IMR-90 (cell line): ENCODE data around the gene HYAL2. TPM values are rescaled to one million over a fixed set of nuclear protein-coding genes. Genes with fewer than 3 reads are reported as not detected.

Source experiments
- ATAC-seq: fragments of 200-7000 bp; cut with Tn5 transposase; 2 replicates; pipeline ENCODE4 v1.9.1; 2020; ENCODE audit warnings: low read depth, mild to moderate bottlenecking, moderate library complexity
- BruUV-seq: library from RNA; stranded (reverse); fragments of 400-500 nt; replicated peaks from 2 replicates; lab custom pipeline; 2021; lab: Mats Ljungman, UMichigan
- CTCF ChIA-PET: fragments of 300-600 bp; formaldehyde crosslinking; extraction: SDS; loops from one replicate; lab custom pipeline; 2021; ENCODE audit warnings: antibody characterized with exemption; lab: Yijun Ruan, JAX
- POLR2A ChIA-PET: fragments of 300-600 bp; sonication (Branson Sonifier 250); formaldehyde crosslinking; loops from one replicate; lab custom pipeline; 2022; ENCODE audit warnings: antibody characterized with exemption; ENCODE audit not compliant: unreplicated experiment; lab: Charles Lee
- DNase-seq: peaks from one replicate; pipeline ENCODE4 v3.0.0; 2013
- H2AFZ ChIP-seq: replicated peaks from 2 replicates; pipeline ENCODE3; 2013; ENCODE audit warnings: low read length, mild to moderate bottlenecking; ENCODE audit not compliant: poor library complexity
- H2AK5ac ChIP-seq: 2 replicates; pipeline ENCODE4 v1.6.1; 2013; ENCODE audit warnings: low read depth, low read length, inconsistent platforms
- H2AK9ac ChIP-seq: replicated peaks from 2 replicates; pipeline ENCODE3; 2013; ENCODE audit warnings: mild to moderate bottlenecking, low read depth, low read length, moderate library complexity; ENCODE audit not compliant: poor library complexity
- H2BK120ac ChIP-seq: 2 replicates; pipeline ENCODE4 v1.6.1; 2013; ENCODE audit warnings: low read depth, low read length, inconsistent platforms
- H2BK15ac ChIP-seq: 3 replicates; pipeline ENCODE4 v1.6.1; 2013; ENCODE audit warnings: low read depth, low read length, inconsistent platforms
- H2BK20ac ChIP-seq: 2 replicates; pipeline ENCODE4 v1.6.1; 2013; ENCODE audit warnings: low read depth, mild to moderate bottlenecking, inconsistent platforms, low read length, moderate library complexity
- H2BK5ac ChIP-seq: 2 replicates; pipeline ENCODE4 v1.6.1; 2013; ENCODE audit warnings: mild to moderate bottlenecking, low read depth, low read length, inconsistent platforms; ENCODE audit not compliant: poor library complexity, severe bottlenecking
- H3K14ac ChIP-seq: replicated peaks from 2 replicates; pipeline ENCODE4 v1.6.1; 2013; ENCODE audit warnings: low read depth, low read length, inconsistent platforms
- H3K18ac ChIP-seq: 2 replicates; pipeline ENCODE4 v1.6.1; 2013; ENCODE audit warnings: low read depth, low read length, control low read depth
- H3K23ac ChIP-seq: 2 replicates; pipeline ENCODE4 v1.6.1; 2013; ENCODE audit warnings: low read depth, low read length, inconsistent platforms
- H3K27ac ChIP-seq: 2 replicates; pipeline ENCODE4 v1.5.1; 2013; ENCODE audit warnings: mild to moderate bottlenecking, control low read depth, low read length; ENCODE audit not compliant: insufficient read depth
- H3K27me3 ChIP-seq: 2 replicates; pipeline ENCODE4 v1.6.1; 2013; ENCODE audit warnings: low read length; ENCODE audit not compliant: control insufficient read depth, insufficient read depth
- H3K36me3 ChIP-seq: 2 replicates; pipeline ENCODE4 v1.6.1; 2013; ENCODE audit warnings: low read length, mixed read lengths; ENCODE audit not compliant: control insufficient read depth, insufficient read depth
- H3K4ac ChIP-seq: 2 replicates; pipeline ENCODE4 v1.6.1; 2013; ENCODE audit warnings: low read depth, low read length, inconsistent platforms
- H3K4me1 ChIP-seq: 2 replicates; pipeline ENCODE4 v1.6.1; 2013; ENCODE audit warnings: low read length, mixed read lengths; ENCODE audit not compliant: control insufficient read depth, insufficient read depth
- H3K4me2 ChIP-seq: 2 replicates; pipeline ENCODE4 v1.6.1; 2013; ENCODE audit warnings: low read depth, mild to moderate bottlenecking, control low read depth, low read length, moderate library complexity
- H3K4me3 ChIP-seq: 2 replicates; pipeline ENCODE4 v1.5.1; 2013; ENCODE audit warnings: low read depth, mild to moderate bottlenecking, control low read depth, low read length, moderate library complexity; ENCODE audit not compliant: insufficient read depth
- H3K56ac ChIP-seq: 2 replicates; pipeline ENCODE4 v1.6.1; 2013; ENCODE audit warnings: low read length, inconsistent platforms; ENCODE audit not compliant: insufficient read depth; ENCODE audit errors: extremely low read depth
- H3K79me1 ChIP-seq, 2 experiments: 2 replicates each; pipeline ENCODE4 v1.6.1; 2013; ENCODE audit warnings: low read length in 2 of 2, inconsistent platforms in 1 of 2, low read depth in 1 of 2
- H3K9ac ChIP-seq: 2 replicates; pipeline ENCODE4 v1.6.1; 2013; ENCODE audit warnings: low read depth, low read length, control low read depth
- H3K9me1 ChIP-seq: 2 replicates; pipeline ENCODE4 v1.6.1; 2013; ENCODE audit warnings: low read length, inconsistent platforms; ENCODE audit not compliant: insufficient read depth
- H3K9me3 ChIP-seq: 2 replicates; pipeline ENCODE4 v1.6.1; 2013; ENCODE audit warnings: low read length; ENCODE audit not compliant: control insufficient read depth, insufficient read depth
- H4K20me1 ChIP-seq: 2 replicates; pipeline ENCODE4 v1.6.1; 2013; ENCODE audit warnings: low read length, inconsistent platforms; ENCODE audit not compliant: insufficient read depth
- H4K5ac ChIP-seq: 2 replicates; pipeline ENCODE4 v1.6.1; 2013; ENCODE audit warnings: mild to moderate bottlenecking, low read depth, low read length, control low read depth
- H4K8ac ChIP-seq, 2 experiments: 2 replicates each; pipeline ENCODE4 v1.6.1; 2013; ENCODE audit warnings: low read depth in 2 of 2, low read length in 2 of 2, control low read depth in 1 of 2, inconsistent platforms in 1 of 2
- H4K91ac ChIP-seq: 2 replicates; pipeline ENCODE4 v1.6.1; 2013; ENCODE audit warnings: low read depth, low read length, inconsistent platforms; ENCODE audit not compliant: insufficient read depth
- BHLHE40 ChIP-seq: fragments of 150-350 bp; IDR thresholded peaks from 2 replicates; pipeline ENCODE4 v1.6.1; 2016; ENCODE audit warnings: mild to moderate bottlenecking, low read depth, low read length
- CEBPB ChIP-seq: IDR thresholded peaks from 2 replicates; pipeline ENCODE4 v1.6.1; 2012; ENCODE audit warnings: low read depth, low read length, improper control_type of control experiment
- CHD1 ChIP-seq: IDR thresholded peaks from 2 replicates; pipeline ENCODE4 v1.6.1; 2012; ENCODE audit warnings: low read depth, low read length, improper control_type of control experiment
- CTCF ChIP-seq: conservative IDR thresholded peaks from 2 replicates; pipeline ENCODE4 v1.5.1; 2012; ENCODE audit warnings: mild to moderate bottlenecking, low read depth, low read length, improper control_type of control experiment
- ELK1 ChIP-seq: fragments of 150-350 bp; IDR thresholded peaks from 2 replicates; pipeline ENCODE4 v1.6.1; 2016; ENCODE audit warnings: low read depth, mild to moderate bottlenecking, low read length, moderate library complexity, borderline replicate concordance
- MAFK ChIP-seq: IDR thresholded peaks from 2 replicates; pipeline ENCODE4 v1.6.1; 2012; ENCODE audit warnings: low read depth, low read length, improper control_type of control experiment
- MAZ ChIP-seq: IDR thresholded peaks from 2 replicates; pipeline ENCODE4 v1.6.1; 2012; ENCODE audit warnings: low read depth, mild to moderate bottlenecking, low read length, improper control_type of control experiment, moderate library complexity, borderline replicate concordance
- MXI1 ChIP-seq: IDR thresholded peaks from 2 replicates; pipeline ENCODE4 v1.6.1; 2012; ENCODE audit warnings: low read depth, mild to moderate bottlenecking, low read length, moderate library complexity, borderline replicate concordance
- NFE2L2 ChIP-seq: fragments of 150-350 bp; IDR thresholded peaks from 2 replicates; pipeline ENCODE4 v1.6.1; 2016; ENCODE audit warnings: low read depth, mild to moderate bottlenecking, low read length
- POLR2A ChIP-seq: IDR thresholded peaks from 2 replicates; pipeline ENCODE4 v1.6.1; 2012; ENCODE audit warnings: mild to moderate bottlenecking, low read depth, low read length
- RAD21 ChIP-seq: IDR thresholded peaks from 2 replicates; pipeline ENCODE4 v1.6.1; 2012; ENCODE audit warnings: low read length, improper control_type of control experiment
- RCOR1 ChIP-seq: IDR thresholded peaks from 2 replicates; pipeline ENCODE4 v1.6.1; 2012; ENCODE audit warnings: mild to moderate bottlenecking, low read length, improper control_type of control experiment; ENCODE audit not compliant: insufficient replicate concordance
- RFX5 ChIP-seq: IDR thresholded peaks from 2 replicates; pipeline ENCODE4 v1.8.0; 2012; ENCODE audit warnings: low read depth, mild to moderate bottlenecking, low read length, moderate library complexity
- SMC3 ChIP-seq: fragments of 150-350 bp; IDR thresholded peaks from 2 replicates; pipeline ENCODE4 v1.6.1; 2016; ENCODE audit warnings: low read depth, mild to moderate bottlenecking, antibody characterized with exemption, low read length, moderate library complexity
- USF2 ChIP-seq: fragments of 150-350 bp; IDR thresholded peaks from 2 replicates; pipeline ENCODE4 v1.6.1; 2017; ENCODE audit warnings: mild to moderate bottlenecking, antibody characterized with exemption, low read length, low read depth
- WGBS, 2 experiments: methylation state at CpG; one replicate each; pipeline versions ENCODE4 v1.1.5 to v1.1.7; 2013; ENCODE audit warnings: missing lambda C conversion rate in 2 of 2; ENCODE audit not compliant: insufficient read length in 1 of 2; ENCODE audit errors: extremely low coverage in 2 of 2; 5-methylcytosine and 5-hydroxymethylcytosine counted together
- dilution Hi-C: fragments of 300-500 bp; cut with HindIII; formaldehyde crosslinking; loops from one replicate; pipeline ENCODE4 v1.14.3; 2018; ENCODE audit warnings: low sequenced_read_pairs; ENCODE audit not compliant: unreplicated experiment
- in situ Hi-C: fragments of 300-500 bp; cut with MboI; formaldehyde crosslinking; loops from 3 replicates; pipeline ENCODE4 v1.14.3; 2019; ENCODE audit warnings: low sequenced_read_pairs, inconsistent platforms, mixed read lengths
- intact Hi-C: fragments of 100-400 bp; cut with micrococcal nuclease; formaldehyde crosslinking; loops from 2 replicates; pipeline ENCODE4 v1.10.0; 2022
- polyA plus RNA-seq, 3 experiments: library from polyadenylated mRNA; depleted of rRNA; stranded (reverse); fragments of >200 nt; gene quantifications; 2 replicates each; pipeline ENCODE4 v1.2.3, GENCODE V29; 2012; ENCODE audit warnings: low replicate concordance in 1 of 3
- total RNA-seq: library from RNA; depleted of rRNA; stranded (reverse); fragments of >200 nt; gene quantifications from 2 replicates; pipeline ENCODE4 v1.2.3, GENCODE V29; 2012

Gene HYAL2
- total and polyA plus RNA-seq, 2 of the 4 experiments (the other 2 are of a cell fraction), result 56.8 to 104 TPM

GRCh38 chr3:50323614-50324199 lies 1.2 kb upstream of the HYAL2 start:
- H2AK9ac ChIP-seq, result peak overlapping the region; percentile 67
- no peaks in the 10 kb centered on the region for H3K27me3 ChIP-seq
- no peak overlapping the region for H2BK15ac ChIP-seq
- no peak for DNase-seq
- no peaks in the 10 kb centered on the region for H3K9me3 ChIP-seq
- no peak overlapping the region for H2AK5ac ChIP-seq
- H3K9me1 ChIP-seq, result peaks cover 8% of the 10 kb centered on the region
- no peak overlapping the region for H4K5ac ChIP-seq
- H3K4me2 ChIP-seq, result no peak overlapping the region
- BruUV-seq, result no TSS peak
- in situ Hi-C loops (no loop called here), dilution Hi-C loops (no loop called here), intact Hi-C loops (loop anchor here (1.0 to 5.0 kb wide), 3 partner anchors 61 to 129 kb away; no protein-coding TSS in a partner anchor)
- H3K14ac ChIP-seq, result no peak overlapping the region
- ChIA-PET CTCF (interaction anchor here (0.7 to 1.0 kb wide), 3 partner anchors 10 to 25 kb away, joined by 3 to 4 read pairs (median 4); partner anchors contain the start of genes HYAL3 and NAA80), POLR2A (interaction anchor here (1.0 kb wide), 1 partner anchor 13 kb away, joined by 4 read pairs; no protein-coding TSS in a partner anchor)
- H3K23ac ChIP-seq, result no peak overlapping the region
- no peak overlapping the region for H3K4me3 ChIP-seq
- no peak overlapping the region for H2AFZ ChIP-seq
- H3K56ac ChIP-seq, result no peak overlapping the region
- H2BK20ac ChIP-seq, result no peak overlapping the region
- no peak overlapping the region for H4K91ac ChIP-seq
- TF ChIP-seq ELK1 (no peak), RCOR1 (no peak), RAD21 (no peak), CHD1 (no peak), USF2 (no peak), BHLHE40 (no peak), MAZ (no peak), MXI1 (no peak), CTCF (no peak), RFX5 (no peak), POLR2A (no peak), SMC3 (no peak), MAFK (no peak), NFE2L2 (no peak), CEBPB (no peak)
- H2BK5ac ChIP-seq, result no peak overlapping the region
- no peak overlapping the region for H4K8ac ChIP-seq
- peaks cover 16% of the 10 kb centered on the region for H3K36me3 ChIP-seq
- no peak for ATAC-seq
- peaks cover 12% of the 10 kb centered on the region; the same call in 1 of the 2 replicates for H4K20me1 ChIP-seq
- 82% methylated on average over 4 of the region's 5 CpGs; no CpG with 5 or more reads in 1 of the 2 experiments for WGBS, 2 experiments
- H3K79me1 ChIP-seq, result peaks cover 27 to 51% of the 10 kb centered on the region in 2 experiments
- peaks cover 26% of the 10 kb centered on the region for H3K4me1 ChIP-seq
- no peak overlapping the region for H2BK120ac ChIP-seq
- no peak overlapping the region for H3K27ac ChIP-seq
- H3K9ac ChIP-seq, result no peak overlapping the region
- no peak overlapping the region for H3K18ac ChIP-seq
- H3K4ac ChIP-seq, result no peak overlapping the region
